CD14-positive monocyte (primary cell): ENCODE data around the gene HECTD1. TPM values are rescaled to one million over a fixed set of nuclear protein-coding genes. Genes with fewer than 3 reads are reported as not detected.

Source experiments
- DNase-seq, 3 donors: peaks; one replicate each; pipeline ENCODE4 v3.0.0-alpha.2; 2011 to 2022
- H2AFZ ChIP-seq: 2 replicates; pipeline ENCODE4 v1.6.0; 2012; ENCODE audit warnings: mild to moderate bottlenecking, low read depth, low read length, inconsistent platforms; ENCODE audit not compliant: insufficient read depth, poor library complexity, severe bottlenecking
- H3K27ac ChIP-seq, 2 donors: 1 replicate in 1 of 2; 2 replicates in 1 of 2; pipeline ENCODE4 v1.5.1; 2012 to 2013; ENCODE audit warnings: low read length in 2 of 2, control low read depth in 1 of 2, inconsistent platforms in 1 of 2, low read depth in 1 of 2, mild to moderate bottlenecking in 1 of 2
- H3K27me3 ChIP-seq, 2 donors: one replicate each; pipeline versions ENCODE4 v1.6.0 to v1.6.1; 2011 to 2013; ENCODE audit warnings: low read length in 2 of 2; ENCODE audit not compliant: control insufficient read depth in 2 of 2, insufficient read depth in 2 of 2
- H3K36me3 ChIP-seq, 2 donors: replicated peaks in 1 of 2; 1 replicate in 1 of 2; 2 replicates in 1 of 2; pipeline versions ENCODE4 v1.5.1 to v1.6.1; 2012 to 2013; ENCODE audit warnings: low read length in 2 of 2, control low read depth in 1 of 2, inconsistent platforms in 1 of 2, mild to moderate bottlenecking in 1 of 2; ENCODE audit not compliant: insufficient read depth in 2 of 2, control insufficient read depth in 1 of 2
- H3K4me1 ChIP-seq, 2 donors: 1 replicate in 1 of 2; 2 replicates in 1 of 2; pipeline versions ENCODE4 v1.5.1 to v1.6.1; 2012 to 2013; ENCODE audit warnings: low read length in 2 of 2, control low read depth in 1 of 2, inconsistent platforms in 1 of 2, mild to moderate bottlenecking in 1 of 2, moderate library complexity in 1 of 2; ENCODE audit not compliant: insufficient read depth in 2 of 2, control insufficient read depth in 1 of 2
- H3K4me2 ChIP-seq: replicated peaks from 2 replicates; pipeline ENCODE3; 2012; ENCODE audit warnings: low read length, moderate library complexity, mild to moderate bottlenecking; ENCODE audit not compliant: poor library complexity, severe bottlenecking; ENCODE audit errors: extremely low read depth
- H3K4me3 ChIP-seq, 3 experiments: fragments of 200-600 bp in 1 of 3; sonication (generic) in 1 of 3; replicated peaks in 1 of 3; 1 replicate in 2 of 3; 2 replicates in 1 of 3; pipeline ENCODE4 v1.5.1; 2011 to 2013; ENCODE audit warnings: low read length in 3 of 3, mild to moderate bottlenecking in 3 of 3, control low read depth in 2 of 3, low read depth in 2 of 3, inconsistent platforms in 1 of 3, moderate library complexity in 1 of 3
- H3K79me2 ChIP-seq: 2 replicates; pipeline ENCODE4 v1.6.0; 2012; ENCODE audit warnings: mild to moderate bottlenecking, control low read depth, inconsistent platforms, low read length, moderate library complexity; ENCODE audit not compliant: insufficient read depth
- H3K9ac ChIP-seq: 2 replicates; pipeline ENCODE4 v1.6.0; 2017; ENCODE audit warnings: low read length, mild to moderate bottlenecking; ENCODE audit not compliant: insufficient read depth, poor library complexity, severe bottlenecking
- H3K9me3 ChIP-seq, 2 donors: replicated peaks in 1 of 2; 1 replicate in 1 of 2; 2 replicates in 1 of 2; pipeline versions ENCODE4 v1.5.1 to v1.6.1; 2012 to 2013; ENCODE audit warnings: low read length in 2 of 2, control low read depth in 1 of 2; ENCODE audit not compliant: control insufficient read depth in 1 of 2, insufficient read depth in 1 of 2
- H4K20me1 ChIP-seq: 2 replicates; pipeline ENCODE4 v1.6.0; 2012; ENCODE audit warnings: mild to moderate bottlenecking, low read length, control low read depth, moderate library complexity; ENCODE audit not compliant: insufficient read depth
- H3K27ac Mint-ChIP-seq, 7 donors: one replicate each; pipeline ENCODE4 v1.8.0; 2020; ENCODE audit warnings: mild to moderate bottlenecking in 7 of 7, mixed read lengths in 7 of 7, moderate library complexity in 6 of 7, inconsistent platforms in 2 of 7
- H3K27me3 Mint-ChIP-seq, 3 donors: one replicate each; pipeline ENCODE4 v1.8.0; 2021 to 2022; ENCODE audit warnings: low read depth in 3 of 3, mild to moderate bottlenecking in 3 of 3, mixed read lengths in 3 of 3, moderate library complexity in 3 of 3, inconsistent platforms in 1 of 3
- H3K36me3 Mint-ChIP-seq, 2 donors: one replicate each; pipeline ENCODE4 v1.8.0; 2020; ENCODE audit warnings: mixed read lengths in 2 of 2, inconsistent platforms in 1 of 2, mild to moderate bottlenecking in 1 of 2
- H3K4me1 Mint-ChIP-seq: one replicate; pipeline ENCODE4 v1.8.0; 2020; ENCODE audit warnings: mild to moderate bottlenecking, mixed read lengths
- H3K4me3 Mint-ChIP-seq, 2 donors: one replicate each; pipeline ENCODE4 v1.8.0; 2020; ENCODE audit warnings: mild to moderate bottlenecking in 2 of 2, mixed read lengths in 2 of 2, moderate library complexity in 1 of 2
- H3K9me3 Mint-ChIP-seq, 7 donors: one replicate each; pipeline ENCODE4 v1.8.0; 2020 to 2022; ENCODE audit warnings: mixed read lengths in 7 of 7, mild to moderate bottlenecking in 6 of 7, moderate library complexity in 6 of 7, inconsistent platforms in 2 of 7
- CTCF ChIP-seq: fragments of 200-600 bp; IDR thresholded peaks from one replicate; pipeline ENCODE4 v1.8.0; 2022; ENCODE audit warnings: antibody characterized with exemption, mild to moderate bottlenecking
- WGBS: methylation state at CpG from one replicate; pipeline ENCODE4 v1.1.5; 2013; ENCODE audit warnings: missing lambda C conversion rate; ENCODE audit not compliant: insufficient coverage; 5-methylcytosine and 5-hydroxymethylcytosine counted together
- intact Hi-C, 2 donors: fragments of 100-400 bp; cut with micrococcal nuclease; formaldehyde crosslinking; loops; one replicate each; pipeline versions ENCODE4 v1.15.0 to v1.15.1; 2023
- polyA plus RNA-seq, 3 donors: library from polyadenylated mRNA; depleted of rRNA in 1 of 3; unstranded in 2 of 3; stranded (reverse) in 1 of 3; fragments of 300-500 nt in 2 of 3; fragments of >200 nt in 1 of 3; fragmentation: Illumina TruSeq in 2 of 3; gene quantifications; 1 replicate in 2 of 3; 2 replicates in 1 of 3; pipeline ENCODE4 v1.2.3, GENCODE V29; 2012 to 2021

The HECTD1 gene
- polyA plus RNA-seq, 3 donors, result 12.7 to 55.9 (median 21.5) TPM

DNA sequence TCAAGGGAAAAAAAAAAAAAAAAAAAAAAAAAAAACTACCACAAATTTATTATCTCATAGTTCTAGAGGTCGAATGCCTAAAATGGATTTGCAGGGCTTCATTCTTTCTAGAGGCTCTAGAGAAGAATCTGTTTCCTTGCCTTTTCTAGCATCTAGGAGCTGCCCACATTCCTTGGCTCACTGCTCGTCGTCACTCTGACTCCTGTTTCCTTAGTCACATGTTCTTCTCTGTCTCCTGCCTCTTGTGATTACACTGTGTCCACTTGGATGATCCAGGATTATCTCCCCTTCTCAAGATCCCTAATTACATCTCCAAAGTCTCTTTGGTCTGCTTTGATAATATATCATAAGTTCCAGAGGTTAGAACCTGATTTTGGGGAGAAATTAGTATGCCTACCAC, 88.7 kb downstream of the HECTD1 start:
- intact Hi-C loops, result loop anchor here in 1 of 2 donors (5.0 kb wide), 1 partner anchor 33 kb away; no protein-coding TSS in a partner anchor
- Histone ChIP-seq H3K27me3 (no peaks in the 10 kb centered on the region), H3K9ac (no peak overlapping the region), H3K4me1 (no peaks in the 10 kb centered on the region), H3K9me3 (no peaks in the 10 kb centered on the region), H3K4me3 (no peak overlapping the region), H3K4me2 (no peak overlapping the region), H4K20me1 (peaks cover 6% of the 10 kb centered on the region), H3K79me2 (no peaks in the 10 kb centered on the region), H3K36me3 (peaks cover 93 to 100% of the 10 kb centered on the region in 2 donors), H3K27ac (no peak overlapping the region), H2AFZ (no peak overlapping the region)
- Mint-ChIP-seq H3K36me3 (peaks cover 82 to 94% of the 10 kb centered on the region in 2 donors), H3K4me1 (no peaks in the 10 kb centered on the region), H3K27me3 (no peaks in the 10 kb centered on the region), H3K4me3 (no peak overlapping the region), H3K27ac (peak overlapping the region in 2 of 7 donors; percentile 12 to 52), H3K9me3 (no peaks in the 10 kb centered on the region)
- TF ChIP-seq CTCF, result no peak
- DNase-seq, result no peak
- WGBS, result 88% methylated on average over 1 of the region's 3 CpGs

- 0% methylated on average over 1 of the region's 3 CpGs for WGBS
- Histone ChIP-seq H3K79me2 (no peaks in the 10 kb centered on the region), H3K9ac (no peak overlapping the region), H3K4me1 (peaks cover 4 to 11% of the 10 kb centered on the region in 2 donors), H4K20me1 (no peaks in the 10 kb centered on the region), H2AFZ (no peak overlapping the region), H3K4me3 (no peak overlapping the region), H3K27me3 (no peaks in the 10 kb centered on the region), H3K4me2 (no peak overlapping the region), H3K36me3 (peaks cover 82 to 99% of the 10 kb centered on the region in 2 donors), H3K9me3 (no peaks in the 10 kb centered on the region), H3K27ac (no peak overlapping the region)
- Mint-ChIP-seq H3K9me3 (no peaks in the 10 kb centered on the region), H3K27me3 (no peaks in the 10 kb centered on the region), H3K4me1 (peaks cover 10% of the 10 kb centered on the region), H3K4me3 (no peak overlapping the region), H3K27ac (no peak overlapping the region), H3K36me3 (peaks cover 85 to 93% of the 10 kb centered on the region in 2 donors)
- intact Hi-C loops, result no loop called here
- TF ChIP-seq CTCF, result no peak
- no peak for DNase-seq
Measured at GRCh38 chr14:31113794-31114193, 93.8 kb downstream of the HECTD1 start.
